ENCODE measurements around the gene ZNF497. TPM values are rescaled to one million over a fixed set of nuclear protein-coding genes. Genes with fewer than 3 reads are reported as not detected.

The ZNF497 gene
- total RNA-seq, 6 experiments from 2014 or later, result 0.73 to 3.1 (median 1.7) TPM

GRCh38 chr19:58368561-58369360, 6.2 kb upstream of the ZNF497 start:
- intact Hi-C loops (cut with DNase I), result no loop called here
- peak in 2 of 3 donors; percentile 17 to 28 for DNase-seq
- TF ChIP-seq POLR2A (IDR thresholded peaks at IDR 0.05) (no peak), CTCF (IDR thresholded peaks at IDR 0.05) (no peak)
- no peak for ATAC-seq
- H3K27ac ChIP-seq, result no peak overlapping the region
- no peaks in the 10 kb centered on the region for H3K27me3 ChIP-seq
- WGBS (ENCODE audit: insufficient coverage, low coverage, low lambda C conversion rate, missing lambda C conversion rate), result 92% methylated on average over 6 of the region's 68 CpGs
- H3K36me3 ChIP-seq, result no peaks in the 10 kb centered on the region
- H3K4me3 ChIP-seq, result no peak overlapping the region
- peaks cover 0 to 16% (median 4%) of the 10 kb centered on the region in 4 donors for H3K4me1 ChIP-seq
- H3K9me3 ChIP-seq, result no peaks in the 10 kb centered on the region

GRCh38 chr19:58367698-58368454, 5.3 kb upstream of the ZNF497 start:
- TF ChIP-seq POLR2A (IDR thresholded peaks at IDR 0.05) (no peak), CTCF (IDR thresholded peaks at IDR 0.05) (no peak)
- intact Hi-C loops (cut with DNase I), result no loop called here
- Histone ChIP-seq H3K9me3 (no peaks in the 10 kb centered on the region), H3K27me3 (no peaks in the 10 kb centered on the region), H3K36me3 (no peaks in the 10 kb centered on the region), H3K4me3 (no peak overlapping the region), H3K27ac (no peak overlapping the region), H3K4me1 (peaks cover 0 to 7% (median 3%) of the 10 kb centered on the region in 4 donors)
- ATAC-seq (no peak), DNase-seq (peak in 1 of 3 donors; percentile 12)
- no CpG with 5 or more reads among the region's 106 CpGs for WGBS (ENCODE audit: insufficient coverage, low coverage, low lambda C conversion rate, missing lambda C conversion rate)

GRCh38 chr19:58366585-58367430, 4.3 kb upstream of the ZNF497 start:
- TF ChIP-seq CTCF (IDR thresholded peaks at IDR 0.05), result no peak
- TF ChIP-seq POLR2A (IDR thresholded peaks at IDR 0.05), result no peak
- peak in 1 of 3 donors; percentile 15 for DNase-seq
- H3K4me3 ChIP-seq, result no peak overlapping the region
- no peaks in the 10 kb centered on the region for H3K27me3 ChIP-seq
- intact Hi-C loops (cut with DNase I), result no loop called here
- no peak for ATAC-seq
- H3K9me3 ChIP-seq, result no peaks in the 10 kb centered on the region
- no peaks in the 10 kb centered on the region for H3K36me3 ChIP-seq
- 93% methylated on average over 3 of the region's 32 CpGs for WGBS (ENCODE audit: insufficient coverage, low coverage, low lambda C conversion rate, missing lambda C conversion rate)
- H3K4me1 ChIP-seq, result no peaks in the 10 kb centered on the region
- no peak overlapping the region for H3K27ac ChIP-seq

GRCh38 chr19:58364146-58364545, 1.6 kb upstream of the ZNF497 start:
- Histone ChIP-seq H3K27ac (no peak overlapping the region), H3K9me3 (no peaks in the 10 kb centered on the region), H3K4me1 (no peaks in the 10 kb centered on the region), H3K36me3 (no peaks in the 10 kb centered on the region), H3K4me3 (no peak overlapping the region), H3K27me3 (no peaks in the 10 kb centered on the region)
- TF ChIP-seq CTCF (IDR thresholded peaks at IDR 0.05) (no peak), POLR2A (IDR thresholded peaks at IDR 0.05) (no peak)
- ATAC-seq (no peak), DNase-seq (peak in 1 of 3 donors; percentile 10)
- intact Hi-C loops (cut with DNase I), result no loop called here
- 63% methylated on average over 3 of the region's 5 CpGs for WGBS (ENCODE audit: insufficient coverage, low coverage, low lambda C conversion rate, missing lambda C conversion rate)

All from right lobe of liver (tissue), 6 donors.